Dermis blood vessel endothelial cell (primary cell): ENCODE measurements around the gene PAK2. TPM values are rescaled to one million over a fixed set of nuclear protein-coding genes. Genes with fewer than 3 reads are reported as not detected.
"Not testable (repeated sequence)": the region's sequence is repeated elsewhere in the genome, so short reads cannot be mapped to it uniquely, and the experiment has no call there.

ENCODE experiments used
- DNase-seq: peaks from one replicate; pipeline ENCODE4 v3.0.0; 2010
- total RNA-seq: library from RNA; depleted of rRNA; stranded (reverse); fragments of >200 nt; gene quantifications from 2 replicates; pipeline ENCODE4 v1.2.3, GENCODE V29; 2014

Gene PAK2
- total RNA-seq, 1 donor from 2014 or later: 81.5 TPM

GRCh38 chr3:196788528-196788927, 48.9 kb downstream of the PAK2 start:
- DNase-seq: no peak

- no peak for DNase-seq
These were observed 50.3 kb downstream of the PAK2 start for GRCh38 chr3:196789885-196790359.

- DNase-seq: no peak
These were observed 51.0 kb downstream of the PAK2 start for GRCh38 chr3:196790636-196791035.

GRCh38 chr3:196792771-196793170, 53.1 kb downstream of the PAK2 start:
- DNase-seq: peak; percentile 42

GRCh38 chr3:196793246-196793645, 53.6 kb downstream of the PAK2 start:
- peak; percentile 86 for DNase-seq

- DNase-seq: no peak
These were observed 54.8 kb downstream of the PAK2 start for GRCh38 chr3:196794467-196794866.

- no peak for DNase-seq
These were observed 56.7 kb downstream of the PAK2 start for GRCh38 chr3:196796317-196796716.

GRCh38 chr3:196800742-196801434, 61.2 kb downstream of the PAK2 start:
- no peak for DNase-seq

GRCh38 chr3:196803891-196804468, 64.3 kb downstream of the PAK2 start:
- no peak for DNase-seq

- no peak for DNase-seq
These were observed 65.1 kb downstream of the PAK2 start for GRCh38 chr3:196804773-196805172.

GRCh38 chr3:196810963-196811581, 71.4 kb downstream of the PAK2 start:
- DNase-seq: no peak

GRCh38 chr3:196812853-196813252, 73.2 kb downstream of the PAK2 start:
- DNase-seq: no peak

GRCh38 chr3:196813903-196814302, 74.2 kb downstream of the PAK2 start:
- peak; percentile 57 for DNase-seq

GRCh38 chr3:196821806-196822355, 82.2 kb downstream of the PAK2 start:
- DNase-seq: peak; percentile 67

GRCh38 chr3:196829651-196830050, 90.0 kb downstream of the PAK2 start:
- DNase-seq: not testable (repeated sequence)

- no peak for DNase-seq
These were observed 95.4 kb downstream of the PAK2 start for GRCh38 chr3:196835086-196835485.

- not testable (repeated sequence) for DNase-seq
These were observed 97.0 kb downstream of the PAK2 start for GRCh38 chr3:196836626-196837025.

GRCh38 chr3:196837819-196838420, 98.3 kb downstream of the PAK2 start:
- DNase-seq: peak; percentile 82

GRCh38 chr3:196839351-196839750, 99.7 kb downstream of the PAK2 start:
- DNase-seq: not testable (repeated sequence)

GRCh38 chr3:196842567-196843434, 103.1 kb downstream of the PAK2 start:
- DNase-seq: peak; percentile 30

GRCh38 chr3:196843435-196844110, 103.9 kb downstream of the PAK2 start:
- DNase-seq: no peak
